Thyroid gland (tissue), 4 donors: Measurements from ENCODE around the gene KCNQ1.

Experiments used
- POLR2A ChIP-seq, 2 donors: fragments of 450-650 bp; IDR thresholded peaks; one replicate each; pipeline ENCODE4 v1.6.1; 2017; ENCODE audit warnings: antibody characterized with exemption in 2 of 2, mild to moderate bottlenecking in 2 of 2, moderate library complexity in 1 of 2
- TF ChIP-seq, protein P1 (sequence below), 6 experiments: fragments of 200-600 bp in 3 of 6; fragments of 450-650 bp in 3 of 6; sonication (generic) in 3 of 6; IDR thresholded peaks; one replicate each; pipeline ENCODE4 v1.5.1; 2016 to 2019; ENCODE audit warnings: antibody characterized with exemption in 6 of 6, mild to moderate bottlenecking in 2 of 6, inconsistent platforms in 1 of 6, moderate library complexity in 1 of 6

DNA sequence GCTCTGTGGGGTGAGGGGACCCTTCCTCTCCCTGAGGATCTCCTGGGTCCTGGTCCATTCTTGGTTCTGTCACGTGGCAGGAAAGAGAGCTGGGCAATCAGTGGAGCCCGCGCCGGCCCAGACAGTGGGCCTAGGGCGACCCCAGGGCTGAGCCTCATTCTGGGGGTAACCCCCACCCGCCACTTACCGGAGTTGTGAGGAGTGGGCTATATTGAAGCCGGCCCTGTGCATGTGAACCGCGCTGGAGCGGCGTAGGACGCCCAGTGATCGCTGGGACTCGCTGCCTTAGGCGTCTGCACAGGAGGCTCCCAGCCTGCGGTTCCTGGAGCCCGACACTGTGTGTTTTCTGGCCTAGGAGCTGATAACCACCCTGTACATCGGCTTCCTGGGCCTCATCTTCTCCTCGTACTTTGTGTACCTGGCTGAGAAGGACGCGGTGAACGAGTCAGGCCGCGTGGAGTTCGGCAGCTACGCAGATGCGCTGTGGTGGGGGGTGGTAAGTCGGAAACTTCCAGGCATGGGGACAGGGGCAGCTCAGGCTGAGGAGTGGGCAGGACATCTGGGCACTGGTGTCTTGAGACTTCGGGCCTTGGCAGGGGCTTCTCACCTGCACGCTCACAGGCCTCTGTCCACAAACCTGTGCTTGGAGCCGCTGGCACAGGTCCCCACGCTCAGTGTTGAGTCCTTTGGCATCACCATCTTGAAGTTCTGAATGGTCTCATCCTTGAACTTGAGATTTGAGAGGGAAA is 127.9 kb downstream of the KCNQ1 start:
- TF ChIP-seq, protein P1, sequence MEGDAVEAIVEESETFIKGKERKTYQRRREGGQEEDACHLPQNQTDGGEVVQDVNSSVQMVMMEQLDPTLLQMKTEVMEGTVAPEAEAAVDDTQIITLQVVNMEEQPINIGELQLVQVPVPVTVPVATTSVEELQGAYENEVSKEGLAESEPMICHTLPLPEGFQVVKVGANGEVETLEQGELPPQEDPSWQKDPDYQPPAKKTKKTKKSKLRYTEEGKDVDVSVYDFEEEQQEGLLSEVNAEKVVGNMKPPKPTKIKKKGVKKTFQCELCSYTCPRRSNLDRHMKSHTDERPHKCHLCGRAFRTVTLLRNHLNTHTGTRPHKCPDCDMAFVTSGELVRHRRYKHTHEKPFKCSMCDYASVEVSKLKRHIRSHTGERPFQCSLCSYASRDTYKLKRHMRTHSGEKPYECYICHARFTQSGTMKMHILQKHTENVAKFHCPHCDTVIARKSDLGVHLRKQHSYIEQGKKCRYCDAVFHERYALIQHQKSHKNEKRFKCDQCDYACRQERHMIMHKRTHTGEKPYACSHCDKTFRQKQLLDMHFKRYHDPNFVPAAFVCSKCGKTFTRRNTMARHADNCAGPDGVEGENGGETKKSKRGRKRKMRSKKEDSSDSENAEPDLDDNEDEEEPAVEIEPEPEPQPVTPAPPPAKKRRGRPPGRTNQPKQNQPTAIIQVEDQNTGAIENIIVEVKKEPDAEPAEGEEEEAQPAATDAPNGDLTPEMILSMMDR (IDR thresholded peaks at IDR 0.05): no peak
- no peak for TF ChIP-seq POLR2A (IDR thresholded peaks at IDR 0.05)
